Left hindlimb (tissue), 1 donor: ENCODE results near the gene ABAT.
"Not testable (repeated sequence)": the region's sequence is repeated elsewhere in the genome, so short reads cannot be mapped to it uniquely, and the experiment has no call there.

Experiments used
- DNase-seq: peaks from one replicate; pipeline ENCODE4 v3.0.0-alpha.2; 2018

ABAT gene

DNA sequence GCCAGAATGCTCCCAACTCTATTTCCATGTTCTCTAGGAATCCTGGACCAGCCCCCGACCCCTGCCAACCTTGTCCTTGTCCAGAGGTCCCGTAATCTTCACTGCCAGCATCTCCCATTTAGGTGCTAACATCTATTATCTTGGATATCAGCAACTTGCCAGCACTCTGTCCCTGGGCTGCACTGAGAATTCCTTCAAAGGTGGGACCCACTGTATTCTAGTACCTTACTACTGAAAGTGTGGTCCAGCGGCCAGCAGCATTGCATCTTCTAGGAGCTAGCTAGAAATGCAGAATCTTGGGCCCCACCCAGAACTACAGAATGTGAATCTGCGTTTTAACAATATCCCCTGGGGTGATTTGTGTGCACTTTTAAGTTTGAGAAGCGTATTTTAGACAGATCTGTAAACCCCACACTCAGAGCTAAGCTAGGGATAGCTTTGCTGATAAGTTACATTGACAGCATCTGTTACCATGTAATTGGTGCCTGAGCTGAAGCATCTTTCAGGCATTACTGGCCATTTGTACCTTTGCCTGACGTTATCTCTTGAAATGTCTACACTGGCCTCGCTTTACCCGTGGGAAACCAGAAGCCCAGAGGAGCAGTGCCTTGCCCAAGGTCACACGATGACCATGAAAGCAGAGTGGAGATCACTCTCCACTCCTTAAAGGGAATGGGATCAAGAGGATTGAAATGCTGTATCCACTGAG, 8.3 kb downstream of the ABAT start:
- DNase-seq = no peak

DNA sequence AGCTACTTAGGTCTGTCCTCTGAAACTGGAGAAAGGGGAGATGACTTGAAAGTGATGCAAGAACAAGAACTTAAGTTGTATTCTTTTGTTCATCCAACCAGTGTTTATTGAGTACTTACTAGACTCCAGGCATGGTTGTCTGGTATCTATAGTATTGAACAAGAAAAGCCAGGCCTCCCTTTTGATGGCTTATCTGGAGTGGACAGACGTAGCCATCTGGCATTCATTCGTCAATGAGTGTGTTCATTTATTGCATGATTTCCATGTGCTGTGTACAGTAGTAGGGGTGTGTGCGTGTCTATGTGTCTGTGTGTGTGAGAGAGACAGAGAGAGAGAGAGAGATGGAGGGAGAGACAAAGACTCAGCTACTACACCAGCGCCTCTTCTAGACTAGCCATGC, 9.2 kb downstream of the ABAT start:
- DNase-seq = no peak

DNA sequence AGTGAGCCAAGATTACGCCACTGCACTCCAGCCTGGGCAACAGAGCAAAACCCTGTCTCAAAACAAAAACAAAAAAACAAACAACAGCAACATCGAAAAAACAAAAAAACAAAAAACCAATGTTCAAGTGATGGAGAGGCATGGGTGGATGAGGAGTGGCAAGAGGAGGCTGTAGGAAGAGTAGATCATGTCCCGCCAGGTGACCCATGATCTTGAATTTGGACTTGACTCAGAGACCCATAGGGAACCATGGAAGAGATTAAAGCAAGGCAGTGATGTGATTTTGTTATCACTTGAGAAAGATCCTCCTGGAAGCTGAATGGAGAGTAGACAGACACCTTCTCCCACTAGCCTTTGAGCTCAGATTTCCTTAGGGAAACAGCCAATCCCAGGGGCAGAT, 11.2 kb downstream of the ABAT start:
- no peak for DNase-seq

DNA sequence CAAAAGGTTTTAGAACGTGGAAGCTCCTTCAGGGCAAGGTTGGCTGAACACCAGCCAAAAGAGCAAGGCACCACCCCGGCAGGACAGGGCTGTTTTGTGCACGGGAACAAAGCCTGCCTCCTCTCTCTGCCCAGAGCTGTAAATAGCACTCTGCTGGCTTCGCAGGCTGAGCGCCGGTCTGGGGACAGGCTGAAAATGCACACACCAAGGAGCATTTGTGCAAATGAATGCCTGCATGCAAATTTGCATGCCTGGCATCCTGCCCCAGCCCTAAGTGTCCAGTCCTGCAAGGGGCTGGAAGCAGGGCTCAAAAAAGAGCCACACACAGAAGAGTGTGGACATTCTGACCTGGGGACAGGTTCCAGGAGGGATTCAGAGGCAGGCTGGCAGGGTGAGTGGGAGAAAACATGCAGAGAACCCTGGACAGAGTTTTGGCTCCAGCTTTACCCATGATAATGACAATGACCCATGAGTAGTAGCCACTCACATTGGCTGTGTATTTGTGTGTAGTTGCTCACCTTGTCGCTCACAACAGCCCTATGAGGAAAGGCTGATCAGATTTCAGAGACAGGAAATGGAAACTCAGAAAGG, 11.7 kb downstream of the ABAT start:
- no peak for DNase-seq

DNA sequence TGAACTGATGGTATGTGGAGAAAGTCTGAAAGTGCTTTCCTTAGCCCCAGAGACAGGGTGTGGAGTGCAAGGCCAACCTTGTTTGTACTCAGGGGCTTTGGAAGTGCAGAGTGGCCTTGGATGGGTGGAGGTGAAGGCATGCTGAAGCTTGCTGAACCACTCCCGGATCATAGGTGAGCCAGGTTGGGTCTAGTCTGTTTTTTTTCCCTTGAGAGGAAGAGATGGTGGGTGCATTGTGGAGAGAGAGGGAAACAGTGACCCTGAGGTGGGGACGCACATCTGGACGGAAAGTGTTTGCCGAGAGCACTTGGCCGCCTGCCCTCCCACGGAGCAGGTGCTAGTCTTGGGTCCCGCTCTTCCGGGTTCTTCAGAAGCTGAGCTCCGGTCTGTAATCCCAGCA, 12.5 kb downstream of the ABAT start:
- DNase-seq = no peak

DNA sequence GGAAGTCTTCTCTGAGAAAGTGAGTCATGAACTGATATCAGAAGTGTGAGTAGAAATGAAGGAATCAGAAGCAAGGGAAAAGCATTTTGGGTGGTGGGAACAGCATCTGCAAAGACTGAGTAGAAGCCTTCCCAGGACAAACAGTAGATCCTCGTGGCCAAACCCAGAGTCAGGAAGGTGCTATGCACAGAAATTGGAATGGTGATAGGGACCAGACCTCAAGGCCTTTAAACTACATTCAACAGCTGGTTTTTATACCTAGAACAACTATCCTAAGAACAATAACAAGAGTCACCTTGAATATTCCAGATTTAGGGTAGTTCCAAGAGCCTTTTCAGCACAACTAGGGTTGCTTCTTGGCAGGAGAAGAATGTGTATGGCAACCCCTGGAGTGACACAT, 15.3 kb downstream of the ABAT start:
- no peak for DNase-seq

DNA sequence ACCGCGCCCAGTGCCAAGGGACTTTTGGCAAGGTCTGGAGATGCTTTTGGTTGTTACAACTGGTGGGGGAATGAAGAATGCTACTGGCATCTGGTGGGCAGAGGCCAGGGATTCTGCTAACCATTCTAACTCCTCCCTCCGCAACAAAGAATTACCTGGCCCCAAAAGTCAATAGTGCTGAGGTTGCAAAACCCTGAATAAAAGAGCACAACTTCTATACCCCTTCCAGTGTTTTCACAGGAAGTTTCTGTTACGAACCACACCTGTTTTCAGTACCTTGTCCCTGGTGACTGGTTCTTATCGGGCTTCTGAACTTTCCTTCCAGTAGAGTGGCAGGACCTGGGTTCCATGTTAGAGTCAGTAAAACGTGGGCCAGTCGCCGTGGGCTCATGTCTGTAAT, 17.3 kb downstream of the ABAT start:
- no peak for DNase-seq

DNA sequence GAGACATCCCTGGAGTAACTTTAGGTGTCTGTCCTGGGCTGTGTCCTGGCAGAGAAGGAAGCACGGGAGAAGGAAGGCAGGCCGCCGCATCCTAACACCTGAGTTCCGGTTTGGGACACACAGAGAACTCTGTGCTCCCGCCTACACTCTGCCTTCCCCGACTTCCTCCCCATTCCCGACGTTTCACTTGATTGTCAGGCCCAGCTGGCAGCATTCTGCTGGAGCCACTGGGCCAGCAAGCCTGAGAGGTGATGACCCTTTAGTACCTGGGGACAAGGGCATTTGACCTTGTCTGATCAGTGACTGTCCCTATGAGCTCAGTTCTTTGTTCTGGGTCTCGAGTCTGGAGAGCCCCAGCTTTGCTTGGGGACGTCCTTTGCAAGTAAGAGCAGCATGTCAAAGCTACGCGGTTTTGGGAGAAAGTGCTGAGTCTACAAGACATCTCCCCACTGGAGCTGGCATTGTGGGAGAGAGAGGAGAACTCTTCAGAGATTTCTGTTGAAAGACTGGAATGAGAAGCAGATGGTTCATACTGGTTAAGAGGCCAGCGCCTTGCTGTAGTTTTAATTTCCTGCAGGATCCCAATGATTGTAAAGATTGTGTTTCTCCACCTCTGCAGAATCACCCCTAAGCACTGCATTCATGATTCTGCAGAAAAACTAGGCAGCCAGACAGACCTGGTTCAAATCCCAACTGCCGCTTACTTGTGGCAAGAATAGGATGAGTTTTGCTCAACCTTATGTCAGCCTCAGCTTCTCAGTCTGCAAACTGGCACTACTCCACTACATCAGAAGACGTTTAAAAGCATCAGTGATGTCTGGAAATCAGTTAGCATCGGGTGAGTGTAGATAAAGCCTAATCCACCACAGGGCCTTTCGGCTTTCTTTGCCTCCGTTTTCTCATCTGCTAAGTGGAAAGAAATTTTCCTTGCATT, 20.6 kb downstream of the ABAT start:
- no peak for DNase-seq

DNA sequence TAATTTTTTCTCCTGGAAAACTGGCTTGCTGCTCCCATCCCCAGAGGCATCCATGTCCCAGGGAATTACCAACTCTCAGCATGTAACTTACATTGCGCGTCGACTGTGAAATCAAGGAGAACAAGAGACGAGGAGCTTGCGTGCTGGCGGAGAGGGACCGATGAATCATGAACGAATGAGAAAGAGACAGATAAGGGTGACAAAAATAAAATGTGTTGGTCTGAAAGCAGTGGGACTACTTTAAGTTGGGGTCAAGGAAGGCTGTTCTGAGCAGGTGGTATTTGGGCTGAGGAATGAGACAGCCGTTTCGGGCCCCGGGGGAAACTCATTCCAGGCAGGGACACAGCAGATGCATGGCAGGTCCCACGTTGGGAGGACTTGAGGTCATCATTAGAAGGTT, 22.5 kb downstream of the ABAT start:
- no peak for DNase-seq

DNA sequence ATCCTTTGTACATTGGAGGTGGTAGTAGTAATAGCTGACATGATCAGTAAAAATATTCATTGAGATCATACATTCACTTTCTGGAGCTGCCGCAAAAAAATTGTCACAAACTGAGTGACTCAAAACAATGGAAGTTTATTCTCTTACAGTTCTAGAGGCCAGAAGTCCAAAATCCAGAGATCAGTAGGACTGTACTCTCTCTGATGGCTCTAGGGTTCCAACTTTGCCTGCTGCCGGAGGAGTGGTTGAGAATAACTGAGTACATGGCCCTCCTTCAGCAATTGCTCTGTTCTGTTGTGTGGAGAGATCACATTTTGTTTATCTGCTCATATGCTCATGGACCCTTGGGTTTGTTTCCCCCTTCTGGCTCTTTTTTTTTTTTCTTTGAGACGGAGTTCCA, 23.5 kb downstream of the ABAT start:
- no peak for DNase-seq

DNA sequence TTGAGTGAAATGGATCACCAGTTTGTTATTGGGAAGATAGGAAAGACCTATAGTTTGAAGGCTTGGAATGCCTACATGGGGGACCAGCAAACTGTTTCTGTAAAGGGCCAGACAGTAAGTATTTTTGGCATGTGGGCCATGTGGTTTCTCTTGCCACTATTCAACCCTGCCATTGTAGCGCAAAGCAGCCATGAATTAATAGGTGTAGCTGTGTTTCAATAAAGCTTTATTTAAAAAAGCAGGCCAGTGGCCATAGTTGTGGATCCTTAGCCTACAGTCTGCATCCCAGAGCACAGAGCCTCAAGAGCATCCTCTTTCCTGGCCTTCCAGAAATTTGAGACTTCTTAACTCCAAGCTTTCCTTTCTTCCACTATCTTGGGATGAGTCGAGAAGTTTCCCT, 29.3 kb downstream of the ABAT start:
- DNase-seq = no peak

DNA sequence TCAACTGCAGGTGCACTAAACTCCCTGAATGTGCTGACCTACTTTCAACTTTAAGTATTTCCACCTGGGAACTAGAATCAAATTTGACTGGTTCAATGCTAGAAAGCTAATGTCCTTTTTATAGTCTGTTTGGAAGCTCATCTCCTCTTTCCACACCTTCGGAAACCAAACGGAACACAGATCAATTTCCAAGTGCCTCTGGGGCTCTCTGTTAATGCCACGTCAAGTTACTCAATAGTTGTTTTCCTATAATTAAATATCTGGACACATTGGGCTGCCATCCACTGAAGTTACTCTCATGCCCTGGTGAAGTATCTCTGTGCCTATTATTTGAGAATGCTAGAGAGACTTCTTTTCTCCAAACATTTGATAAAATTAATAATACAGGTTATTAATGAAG, 29.7 kb downstream of the ABAT start:
- DNase-seq = no peak

DNA sequence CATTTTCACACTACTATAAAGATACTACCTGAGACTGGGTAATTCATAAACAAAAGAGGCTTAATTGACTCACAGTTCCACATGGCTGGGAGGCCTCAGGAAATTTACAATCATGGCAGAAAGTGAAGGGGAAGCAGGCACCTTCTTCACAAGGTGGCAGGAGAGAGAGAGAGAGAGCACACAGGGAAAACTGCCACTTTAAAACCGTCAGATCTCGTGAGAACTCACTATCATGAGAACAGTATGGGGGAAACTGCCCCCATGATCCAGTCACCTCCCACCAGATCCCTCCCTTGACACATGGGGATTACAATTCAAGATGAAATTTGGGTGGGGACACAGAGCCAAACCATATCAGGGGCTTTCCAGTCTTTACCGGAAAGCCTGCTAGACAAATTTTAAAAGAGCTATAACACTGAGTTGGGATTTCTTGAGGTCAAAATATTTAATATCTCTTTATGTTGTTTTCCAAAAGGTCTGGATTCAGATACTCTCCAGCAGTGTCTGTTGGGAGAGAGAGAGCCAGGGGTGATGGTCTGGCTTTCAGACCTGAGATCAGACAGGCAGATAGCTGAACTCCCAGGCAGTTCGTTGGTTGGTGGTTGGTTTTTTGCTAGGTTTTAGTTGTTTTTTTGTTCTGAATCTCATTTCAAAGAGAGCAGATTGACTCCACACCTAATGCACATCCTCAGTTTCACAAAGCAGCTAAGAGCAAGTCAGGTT, 30.8 kb downstream of the ABAT start:
- not testable (repeated sequence) for DNase-seq

DNA sequence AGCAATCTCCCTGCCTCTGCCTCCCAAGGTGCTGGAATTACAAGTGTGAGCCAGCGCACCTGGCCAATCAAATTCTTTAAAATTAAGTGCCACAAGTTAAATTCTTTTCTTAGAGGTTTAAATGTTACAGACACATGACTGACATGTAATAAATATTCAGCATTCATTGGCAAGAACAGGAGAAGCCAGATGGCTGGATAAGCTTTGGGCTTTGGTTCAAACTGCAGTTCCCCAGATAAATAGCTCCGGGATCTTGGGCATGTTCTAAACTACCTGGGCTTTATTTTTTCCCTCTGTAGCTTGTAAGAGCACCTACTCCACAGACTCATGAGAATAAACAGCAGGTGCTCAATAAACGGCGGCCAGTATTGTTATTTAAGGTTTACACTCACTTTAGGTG, 34.1 kb downstream of the ABAT start:
- no peak for DNase-seq

DNA sequence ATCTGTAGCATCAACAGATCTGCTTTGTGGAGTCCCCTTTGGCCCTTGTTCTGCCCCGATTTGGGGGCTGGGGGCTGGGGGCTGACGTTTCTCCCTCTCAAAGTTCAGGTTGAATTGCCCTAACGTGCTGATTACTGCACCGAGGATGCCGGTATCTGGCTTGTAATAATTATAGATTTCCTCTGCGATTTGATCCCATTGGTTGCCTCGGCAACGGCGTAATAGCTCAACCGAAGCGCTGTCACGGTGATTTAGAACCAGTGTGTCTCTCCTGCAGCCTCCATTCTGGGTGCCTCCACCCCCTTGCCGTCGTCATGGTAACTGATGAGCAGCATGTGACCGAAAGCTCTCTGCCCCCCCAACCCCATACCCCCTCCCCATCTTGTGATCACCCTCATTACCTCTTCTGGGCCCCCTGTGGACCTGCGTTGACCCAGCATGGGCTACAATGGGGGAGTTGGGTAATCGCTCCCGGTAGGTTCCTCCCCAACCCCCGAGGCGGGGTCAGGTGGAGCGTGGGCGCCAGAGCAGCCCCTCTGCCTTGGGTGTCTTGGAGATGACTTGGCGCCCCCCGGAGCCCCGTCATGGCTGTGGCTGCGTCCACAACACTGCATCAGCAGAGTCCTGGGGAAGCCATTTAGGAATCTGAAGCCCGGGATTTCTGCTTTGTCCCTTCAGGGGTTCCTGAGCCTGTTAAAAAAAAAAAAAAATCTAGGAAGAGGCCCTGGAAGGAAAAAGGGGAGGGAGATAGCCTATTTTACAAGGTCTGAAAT, 38.4 kb downstream of the ABAT start:
- peak; percentile 39 for DNase-seq

DNA sequence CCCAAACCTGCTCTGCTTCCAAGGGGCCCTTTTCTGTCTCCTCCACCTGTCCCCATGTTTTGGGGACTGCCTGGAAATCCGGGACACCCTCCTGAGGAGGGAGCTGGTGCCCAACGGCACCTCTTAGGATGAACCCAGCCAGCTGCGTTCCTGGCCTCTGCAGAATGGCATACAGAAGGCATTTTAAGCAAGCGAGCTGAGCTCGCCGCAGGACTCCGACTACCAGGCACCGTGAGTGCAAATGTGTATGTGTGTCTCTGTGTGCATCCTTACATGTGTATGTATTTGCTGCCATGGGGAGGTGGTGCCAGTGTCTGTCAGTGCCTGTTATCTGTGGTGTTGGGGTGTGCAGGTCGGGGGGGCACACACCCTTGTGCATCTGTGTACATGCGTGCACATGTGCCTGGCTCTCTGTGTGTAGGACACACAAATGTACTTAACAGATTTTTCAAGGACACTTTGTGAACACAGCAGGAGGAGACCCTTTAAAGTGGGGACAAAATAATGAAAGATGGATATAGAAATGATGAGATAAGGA, 39.3 kb downstream of the ABAT start:
- no peak for DNase-seq

DNA sequence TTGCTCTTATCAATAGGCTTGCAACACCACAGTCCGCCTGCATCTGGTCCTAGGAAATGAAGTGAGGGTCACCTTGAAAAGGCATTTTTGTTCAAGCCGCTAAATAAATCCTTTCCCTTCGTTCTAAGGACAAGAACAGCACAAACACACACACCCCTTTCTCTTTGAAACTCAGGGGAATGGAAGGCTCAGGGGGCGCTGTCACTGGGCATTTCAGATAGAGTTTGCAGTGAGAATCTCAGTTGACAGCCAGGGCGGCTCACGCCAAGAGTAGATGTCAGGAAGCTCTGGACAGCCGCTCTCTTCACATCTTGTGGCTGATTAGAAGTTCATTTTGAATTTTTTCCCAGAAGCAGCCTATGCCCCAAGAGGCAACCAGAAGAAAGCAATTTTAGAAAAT, 39.8 kb downstream of the ABAT start:
- DNase-seq = no peak

DNA sequence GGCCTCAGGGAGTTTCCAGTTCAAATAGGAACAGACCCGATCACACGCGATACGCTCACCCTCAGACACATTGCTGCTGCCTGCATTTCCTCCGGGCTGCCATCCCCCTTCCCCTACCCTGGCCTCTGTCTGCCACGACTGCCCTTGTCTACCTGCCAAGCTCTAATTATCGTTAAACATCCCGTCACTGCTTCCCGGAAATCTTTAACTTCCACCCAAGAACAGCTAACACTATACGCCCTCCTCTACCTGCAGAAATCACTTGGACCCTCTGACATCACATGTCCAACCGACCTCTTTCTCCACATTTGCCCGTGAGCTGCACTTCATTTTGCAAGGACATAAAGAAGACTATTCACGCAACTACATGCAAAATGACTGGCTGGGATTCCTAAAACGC, 40.4 kb downstream of the ABAT start:
- no peak for DNase-seq

DNA sequence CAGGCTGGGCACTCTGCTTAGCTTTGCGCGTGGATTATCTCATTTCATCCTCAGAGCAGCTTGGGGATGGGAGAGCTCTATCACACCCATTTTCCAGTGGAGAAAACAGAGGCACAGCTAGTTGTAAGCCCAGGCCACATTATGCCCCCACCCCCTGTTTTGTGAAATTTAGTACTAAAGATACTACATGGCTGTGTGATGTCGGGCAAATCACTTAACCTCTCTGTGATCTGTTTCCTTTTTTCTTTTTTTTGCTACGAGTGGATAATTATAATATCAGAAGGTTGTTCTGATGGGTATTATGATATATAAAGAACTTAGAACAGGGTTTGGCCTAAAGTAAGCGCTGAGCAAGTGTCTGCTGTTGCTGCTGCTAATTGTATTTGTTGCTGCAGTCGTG, 41.6 kb downstream of the ABAT start:
- DNase-seq = no peak

DNA sequence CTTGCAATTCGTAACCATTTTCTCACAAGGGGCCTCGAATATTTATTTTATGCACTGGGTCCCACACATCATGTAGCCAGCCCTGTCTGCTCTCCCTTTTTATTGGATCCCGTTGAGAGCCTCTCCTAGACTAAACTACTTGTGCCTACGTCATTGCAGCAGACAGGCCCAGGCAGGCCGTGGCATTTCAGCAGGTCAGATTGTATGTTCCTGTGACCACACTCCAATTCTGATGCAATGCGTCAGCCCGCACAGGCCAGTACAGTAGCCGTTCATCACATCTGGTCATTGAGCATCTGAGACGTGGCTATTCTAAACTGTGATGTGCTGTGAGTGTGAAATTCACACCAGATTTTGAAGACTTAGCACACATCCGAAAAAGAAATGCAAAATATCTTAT, 42.2 kb downstream of the ABAT start:
- DNase-seq = no peak

DNA sequence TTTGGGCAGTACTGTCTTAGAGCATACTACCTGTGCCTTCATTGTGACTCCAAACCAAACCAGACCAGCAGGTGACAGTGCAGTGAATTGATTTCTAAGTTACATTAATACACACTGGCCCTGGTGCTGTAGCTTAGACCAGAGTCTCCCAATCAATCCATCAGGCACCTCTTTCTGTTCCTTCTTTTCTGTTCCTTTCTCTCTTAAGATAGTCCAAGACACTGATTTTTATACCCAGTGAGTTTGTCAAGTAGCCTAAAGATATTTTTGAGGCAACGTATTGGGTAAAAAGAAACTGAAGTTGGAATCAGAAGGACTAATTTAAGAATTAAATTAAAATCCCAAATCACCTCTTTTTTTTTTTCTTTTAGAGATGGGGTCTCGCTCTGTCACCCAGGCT, 43.1 kb downstream of the ABAT start:
- DNase-seq = no peak

DNA sequence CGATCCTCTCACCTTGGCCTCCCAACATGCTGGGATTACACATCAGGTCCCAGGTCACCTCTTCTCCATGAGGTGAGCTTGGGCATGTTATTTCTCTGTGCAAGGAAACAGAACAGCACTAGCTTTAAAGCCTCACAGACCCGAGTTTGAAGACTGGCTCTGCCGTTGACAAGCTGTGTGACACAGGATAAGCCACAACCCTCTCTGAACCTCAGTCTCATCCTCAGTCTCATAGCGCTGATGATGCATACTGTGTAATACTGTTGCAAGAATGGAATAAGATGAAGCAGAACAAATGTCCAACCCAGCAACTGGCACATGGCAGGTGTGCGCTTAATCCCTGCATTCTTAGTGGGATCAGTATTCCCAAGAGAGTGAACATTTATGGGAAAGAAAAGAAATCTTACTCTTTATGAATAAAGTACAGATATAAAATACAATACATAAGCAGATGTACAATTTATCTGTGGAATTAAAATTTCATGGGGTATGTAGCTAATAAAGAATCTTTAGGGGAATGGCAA, 43.5 kb downstream of the ABAT start:
- peak; percentile 47 for DNase-seq
